H9 (cell line): ENCODE results near the gene OR4D10. TPM values are rescaled to one million over a fixed set of nuclear protein-coding genes. Genes with fewer than 3 reads are reported as not detected.

Source experiments
- DNase-seq: peaks from one replicate; pipeline ENCODE4 v3.0.0-alpha.2; 2017
- H2AFZ ChIP-seq: one replicate; pipeline ENCODE4 v1.6.1; 2013; ENCODE audit warnings: mild to moderate bottlenecking, low read length, control low read depth, moderate library complexity
- H2AK5ac ChIP-seq: 2 replicates; pipeline ENCODE4 v1.6.1; 2013; ENCODE audit warnings: low read length, control low read depth, mixed read lengths; ENCODE audit not compliant: insufficient read length
- H2BK120ac ChIP-seq: one replicate; pipeline ENCODE4 v1.6.1; 2013; ENCODE audit warnings: low read depth, mild to moderate bottlenecking, low read length, control low read depth, inconsistent platforms; ENCODE audit not compliant: poor library complexity, severe bottlenecking
- H2BK12ac ChIP-seq: 2 replicates; pipeline ENCODE4 v1.6.1; 2013; ENCODE audit warnings: low read length, control low read depth, mixed read lengths, low read depth; ENCODE audit not compliant: insufficient read length
- H2BK15ac ChIP-seq: 2 replicates; pipeline ENCODE4 v1.6.1; 2013; ENCODE audit warnings: low read depth, low read length, control low read depth
- H2BK20ac ChIP-seq: one replicate; pipeline ENCODE4 v1.6.1; 2013; ENCODE audit warnings: low read depth, mild to moderate bottlenecking, low read length, control low read depth, inconsistent platforms; ENCODE audit not compliant: poor library complexity, severe bottlenecking
- H2BK5ac ChIP-seq: 2 replicates; pipeline ENCODE4 v1.6.1; 2013; ENCODE audit warnings: low read length, control low read depth, mixed read lengths; ENCODE audit not compliant: insufficient read length
- H3K14ac ChIP-seq: 2 replicates; pipeline ENCODE4 v1.6.1; 2013; ENCODE audit warnings: low read length, control low read depth; ENCODE audit not compliant: insufficient read depth
- H3K18ac ChIP-seq: 2 replicates; pipeline ENCODE4 v1.6.1; 2013; ENCODE audit warnings: low read depth, mild to moderate bottlenecking, mixed read lengths, low read length, control low read depth; ENCODE audit not compliant: insufficient read length
- H3K23ac ChIP-seq: 2 replicates; pipeline ENCODE4 v1.6.1; 2013; ENCODE audit warnings: low read length, control low read depth, mixed read lengths, low read depth; ENCODE audit not compliant: insufficient read length
- H3K23me2 ChIP-seq: 2 replicates; pipeline ENCODE4 v1.6.1; 2013; ENCODE audit warnings: low read depth, mild to moderate bottlenecking, mixed read lengths, low read length, control low read depth; ENCODE audit not compliant: insufficient read length, poor library complexity, severe bottlenecking
- H3K27ac ChIP-seq: 2 replicates; pipeline ENCODE4 v1.5.1; 2013; ENCODE audit warnings: low read length, control low read depth, mixed read lengths, low read depth; ENCODE audit not compliant: insufficient read length
- H3K27me3 ChIP-seq: 2 replicates; pipeline ENCODE4 v1.6.1; 2013; ENCODE audit warnings: low read length, control low read depth, inconsistent platforms; ENCODE audit not compliant: insufficient read depth
- H3K4ac ChIP-seq: 2 replicates; pipeline ENCODE4 v1.6.1; 2013; ENCODE audit warnings: low read depth, mild to moderate bottlenecking, control low read depth, inconsistent platforms, low read length, moderate library complexity
- H3K4me1 ChIP-seq: 2 replicates; pipeline ENCODE4 v1.6.1; 2013; ENCODE audit warnings: low read length, control low read depth, inconsistent platforms; ENCODE audit not compliant: insufficient read depth
- H3K4me2 ChIP-seq: 2 replicates; pipeline ENCODE4 v1.6.1; 2013; ENCODE audit warnings: low read length, control low read depth, mixed read lengths; ENCODE audit not compliant: insufficient read length, insufficient read depth
- H3K56ac ChIP-seq: 2 replicates; pipeline ENCODE4 v1.6.1; 2013; ENCODE audit warnings: low read depth, mild to moderate bottlenecking, mixed read lengths, low read length, control low read depth; ENCODE audit not compliant: insufficient read length
- H3K79me1 ChIP-seq: 2 replicates; pipeline ENCODE4 v1.6.1; 2013; ENCODE audit warnings: low read depth, mild to moderate bottlenecking, moderate library complexity, low read length, control low read depth, inconsistent platforms; ENCODE audit not compliant: insufficient read depth, poor library complexity, severe bottlenecking
- H3K79me2 ChIP-seq: 2 replicates; pipeline ENCODE4 v1.6.1; 2013; ENCODE audit warnings: low read length, control low read depth, inconsistent platforms; ENCODE audit not compliant: insufficient read depth
- H3K9ac ChIP-seq: 2 replicates; pipeline ENCODE4 v1.6.1; 2013; ENCODE audit warnings: low read length, control low read depth, mixed read lengths; ENCODE audit not compliant: insufficient read length; ENCODE audit errors: extremely low read depth
- H3K9me3 ChIP-seq: one replicate; pipeline ENCODE4 v1.6.1; 2013; ENCODE audit warnings: low read depth, low read length, inconsistent platforms; ENCODE audit not compliant: control insufficient read depth
- H3T11ph ChIP-seq: one replicate; pipeline ENCODE4 v1.6.1; 2013; ENCODE audit warnings: mild to moderate bottlenecking, low read length, control low read depth, inconsistent platforms
- H4K20me1 ChIP-seq: one replicate; pipeline ENCODE4 v1.6.1; 2013; ENCODE audit not compliant: control insufficient read depth, insufficient read length, insufficient read depth
- H4K5ac ChIP-seq: 2 replicates; pipeline ENCODE4 v1.6.1; 2013; ENCODE audit warnings: low read depth, mild to moderate bottlenecking, mixed read lengths, low read length, control low read depth; ENCODE audit not compliant: insufficient read length
- H4K8ac ChIP-seq: replicated peaks from 2 replicates; pipeline ENCODE4 v1.6.1; 2013; ENCODE audit warnings: low read length, control low read depth, mixed read lengths, low read depth; ENCODE audit not compliant: insufficient read length
- H4K91ac ChIP-seq: 2 replicates; pipeline ENCODE4 v1.6.1; 2013; ENCODE audit warnings: low read depth, mild to moderate bottlenecking, moderate library complexity, mixed read lengths, low read length, control low read depth; ENCODE audit not compliant: insufficient read length
- H3K27ac Mint-ChIP-seq, 3 experiments: 2 replicates in 2 of 3; 3 replicates in 1 of 3; pipeline ENCODE4 v1.8.0; 2020 to 2021; ENCODE audit warnings: mixed read lengths in 3 of 3, mild to moderate bottlenecking in 1 of 3, moderate library complexity in 1 of 3
- H3K27me3 Mint-ChIP-seq: 2 replicates; pipeline ENCODE4 v1.8.0; 2021; ENCODE audit warnings: low read depth, mild to moderate bottlenecking, moderate library complexity, mixed read lengths
- H3K36me3 Mint-ChIP-seq, 3 experiments: 2 replicates in 2 of 3; 3 replicates in 1 of 3; pipeline ENCODE4 v1.8.0; 2020 to 2021; ENCODE audit warnings: low read depth in 3 of 3, mixed read lengths in 3 of 3; ENCODE audit not compliant: insufficient read depth in 1 of 3
- H3K4me1 Mint-ChIP-seq, 2 experiments: 2 replicates each; pipeline ENCODE4 v1.8.0; 2020; ENCODE audit warnings: mixed read lengths in 2 of 2
- H3K4me3 Mint-ChIP-seq, 2 experiments: 2 replicates in 1 of 2; 3 replicates in 1 of 2; pipeline ENCODE4 v1.8.0; 2020 to 2021; ENCODE audit warnings: mild to moderate bottlenecking in 2 of 2, mixed read lengths in 2 of 2, moderate library complexity in 1 of 2
- H3K9me3 Mint-ChIP-seq, 2 experiments: 2 replicates in 1 of 2; 3 replicates in 1 of 2; pipeline ENCODE4 v1.8.0; 2020; ENCODE audit warnings: mild to moderate bottlenecking in 2 of 2, mixed read lengths in 2 of 2, moderate library complexity in 1 of 2
- WGBS: extraction: QIAGEN DNeasy Blood & Tissue Kit; methylation state at CpG from one replicate; pipeline ENCODE4 v1.1.7; 2013; ENCODE audit warnings: missing lambda C conversion rate, low lambda C conversion rate, mixed read lengths; ENCODE audit not compliant: insufficient read length; ENCODE audit errors: extremely low coverage; 5-methylcytosine and 5-hydroxymethylcytosine counted together
- total RNA-seq: library from RNA; stranded (reverse); gene quantifications from 2 replicates; pipeline ENCODE4 v1.2.1, GENCODE V29; 2021
- TF ChIP-seq, protein P1 (sequence below): fragments of 200-600 bp; sonication (generic); conservative IDR thresholded peaks from 3 replicates; pipeline ENCODE4 v1.8.0; 2021; ENCODE audit warnings: antibody characterized with exemption, mild to moderate bottlenecking

The OR4D10 gene
- total RNA-seq, 1 experiment from 2014 or later: not detected

DNA sequence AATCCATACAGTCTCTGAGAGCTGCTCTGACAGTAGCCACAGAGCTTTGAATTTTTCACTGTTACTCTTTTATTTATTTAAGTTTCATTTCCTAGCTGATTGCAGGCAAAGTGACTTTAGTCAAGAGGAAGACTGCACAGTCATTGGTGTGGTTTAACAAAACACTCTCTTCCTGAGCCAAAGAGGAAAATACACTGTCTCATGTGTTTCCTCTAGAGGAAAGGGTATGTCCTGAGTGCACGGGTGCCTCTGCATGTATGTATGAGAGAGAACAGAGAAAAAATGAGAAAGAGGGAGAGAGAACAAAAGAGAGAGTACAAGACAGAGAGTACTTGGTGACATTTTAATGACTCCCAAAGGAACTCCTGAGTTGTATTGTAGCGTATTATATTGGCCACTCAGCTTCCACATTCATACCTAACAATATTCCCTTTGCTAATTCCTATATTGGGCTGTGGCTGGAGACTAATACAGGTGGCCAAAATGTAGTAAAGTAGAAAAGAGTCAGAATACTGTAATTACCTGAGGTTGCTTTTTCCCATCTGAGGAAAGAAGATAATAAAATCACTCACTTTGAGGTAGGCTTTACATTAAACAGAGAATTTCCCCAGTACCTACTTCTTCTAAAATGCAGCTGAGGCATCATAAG, 38.0 kb downstream of the OR4D10 start, which contains the start of gene OR4D9:
Gene OR4D9, plus strand, starts transcription at position 599 of the 649 bp plus-strand sequence. CDS start 3,374 bp downstream, outside the sequence.
- Histone ChIP-seq H3K79me2 (no peaks in the 10 kb centered on the region), H3K79me1 (no peaks in the 10 kb centered on the region), H3K4me1 (no peaks in the 10 kb centered on the region), H3T11ph (no peak within 1 kb of the TSS), H3K23ac (no peak within 1 kb of the TSS), H4K20me1 (no peaks in the 10 kb centered on the region), H3K4me2 (no peak within 1 kb of the TSS), H3K27ac (no peak within 1 kb of the TSS), H2BK120ac (no peak within 1 kb of the TSS), H3K9ac (no peak within 1 kb of the TSS), H2BK15ac (no peak within 1 kb of the TSS; the same call in 1 of the 2 replicates), H3K14ac (no peak within 1 kb of the TSS), H2AFZ (no peak within 1 kb of the TSS), H2BK5ac (no peak within 1 kb of the TSS), H3K9me3 (no peaks in the 10 kb centered on the region), H2BK12ac (no peak within 1 kb of the TSS), H3K56ac (no peak within 1 kb of the TSS), H4K5ac (no peak within 1 kb of the TSS), H4K8ac (no peak within 1 kb of the TSS), H3K4ac (no peak within 1 kb of the TSS), H3K18ac (no peak within 1 kb of the TSS), H3K27me3 (no peaks in the 10 kb centered on the region), H3K23me2 (no peaks in the 10 kb centered on the region), H4K91ac (no peak within 1 kb of the TSS), H2AK5ac (no peak within 1 kb of the TSS), H2BK20ac (no peak within 1 kb of the TSS)
- H3K27ac Mint-ChIP-seq: no peak within 1 kb of the TSS
- WGBS: no CpG with 5 or more reads among the region's 2 CpGs
- H3K4me1 Mint-ChIP-seq: no peaks in the 10 kb centered on the region
- H3K9me3 Mint-ChIP-seq: no peaks in the 10 kb centered on the region
- no peak within 1 kb of the TSS for H3K4me3 Mint-ChIP-seq
- no peaks in the 10 kb centered on the region for H3K36me3 Mint-ChIP-seq
- TF ChIP-seq, protein P1, sequence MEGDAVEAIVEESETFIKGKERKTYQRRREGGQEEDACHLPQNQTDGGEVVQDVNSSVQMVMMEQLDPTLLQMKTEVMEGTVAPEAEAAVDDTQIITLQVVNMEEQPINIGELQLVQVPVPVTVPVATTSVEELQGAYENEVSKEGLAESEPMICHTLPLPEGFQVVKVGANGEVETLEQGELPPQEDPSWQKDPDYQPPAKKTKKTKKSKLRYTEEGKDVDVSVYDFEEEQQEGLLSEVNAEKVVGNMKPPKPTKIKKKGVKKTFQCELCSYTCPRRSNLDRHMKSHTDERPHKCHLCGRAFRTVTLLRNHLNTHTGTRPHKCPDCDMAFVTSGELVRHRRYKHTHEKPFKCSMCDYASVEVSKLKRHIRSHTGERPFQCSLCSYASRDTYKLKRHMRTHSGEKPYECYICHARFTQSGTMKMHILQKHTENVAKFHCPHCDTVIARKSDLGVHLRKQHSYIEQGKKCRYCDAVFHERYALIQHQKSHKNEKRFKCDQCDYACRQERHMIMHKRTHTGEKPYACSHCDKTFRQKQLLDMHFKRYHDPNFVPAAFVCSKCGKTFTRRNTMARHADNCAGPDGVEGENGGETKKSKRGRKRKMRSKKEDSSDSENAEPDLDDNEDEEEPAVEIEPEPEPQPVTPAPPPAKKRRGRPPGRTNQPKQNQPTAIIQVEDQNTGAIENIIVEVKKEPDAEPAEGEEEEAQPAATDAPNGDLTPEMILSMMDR: no peak
- no peak for DNase-seq
- H3K27me3 Mint-ChIP-seq: no peaks in the 10 kb centered on the region
